GM12892 (cell line): ENCODE data around the gene SPEF1.

Experiments
- POLR2A ChIP-seq: IDR thresholded peaks from 2 replicates; pipeline ENCODE4 v1.6.1; 2011; ENCODE audit warnings: low read depth, low read length, control low read depth
- POLR2AphosphoS5 ChIP-seq: IDR thresholded peaks from 2 replicates; pipeline ENCODE4 v1.6.1; 2011; ENCODE audit warnings: low read depth, low read length, control low read depth
- TAF1 ChIP-seq: IDR thresholded peaks from 2 replicates; pipeline ENCODE4 v1.6.1; 2011; ENCODE audit warnings: low read depth, mild to moderate bottlenecking, control low read depth, low read length, borderline replicate concordance

GRCh38 chr20:3804781-3805180, 23.5 kb upstream of the SPEF1 start:
- TF ChIP-seq POLR2A (no peak), POLR2AphosphoS5 (no peak), TAF1 (no peak)
